Endothelial cell of umbilical vein (primary cell): ENCODE results near the gene PTCD1. TPM values are rescaled to one million over a fixed set of nuclear protein-coding genes. Genes with fewer than 3 reads are reported as not detected.

Experiments
- BruUV-seq: library from RNA; stranded (reverse); fragments of 400-500 nt; replicated peaks from 2 replicates; lab custom pipeline; 2021; lab: Mats Ljungman, UMichigan
- CTCF ChIA-PET: fragments of 300-600, 350-600 bp; sonication (Branson Sonifier 250); formaldehyde crosslinking; loops from one replicate; lab custom pipeline; 2021; ENCODE audit warnings: antibody characterized with exemption, inconsistent platforms; lab: Charles Lee
- POLR2A ChIA-PET: fragments of 300-600, 350-600 bp; sonication (Branson Sonifier 250); formaldehyde crosslinking; loops from one replicate; lab custom pipeline; 2021; ENCODE audit warnings: antibody characterized with exemption, inconsistent platforms; lab: Charles Lee
- DNase-seq: peaks from one replicate; pipeline ENCODE4 v3.0.0-alpha.2; 2011; ENCODE audit warnings: low read depth, low spot score
- FAIRE-seq: peaks from 2 replicates; lab custom pipeline; 2011; peaks lifted over from hg19 to GRCh38; lab: Jason Lieb, UNC
- H2AFZ ChIP-seq: 2 replicates; pipeline ENCODE4 v1.6.0; 2012; ENCODE audit warnings: low read depth, low read length, control low read depth, inconsistent platforms
- H3K27ac ChIP-seq: 2 replicates; pipeline ENCODE4 v1.5.1; 2011; ENCODE audit warnings: low read depth, mild to moderate bottlenecking, control low read depth, low read length, moderate library complexity; ENCODE audit not compliant: insufficient read depth
- H3K27me3 ChIP-seq, 2 experiments: 2 replicates each; pipeline versions ENCODE4 v1.6.0 to v1.6.1; 2011; ENCODE audit warnings: low read length in 2 of 2, mixed read lengths in 1 of 2; ENCODE audit not compliant: control insufficient read depth in 2 of 2, insufficient read depth in 2 of 2
- H3K36me3 ChIP-seq, 2 experiments: 2 replicates in 1 of 2; 3 replicates in 1 of 2; pipeline ENCODE4 v1.5.1; 2011; ENCODE audit warnings: low read length in 2 of 2, mild to moderate bottlenecking in 1 of 2, moderate library complexity in 1 of 2; ENCODE audit not compliant: control insufficient read depth in 2 of 2, insufficient read depth in 2 of 2; ENCODE audit errors: extremely low read depth in 1 of 2
- H3K4me1 ChIP-seq: 3 replicates; pipeline ENCODE4 v1.5.1; 2011; ENCODE audit warnings: mild to moderate bottlenecking, low read length; ENCODE audit not compliant: control insufficient read depth, insufficient read depth; ENCODE audit errors: extremely low read depth
- H3K4me2 ChIP-seq: 2 replicates; pipeline ENCODE4 v1.6.1; 2011; ENCODE audit warnings: low read length, control low read depth, mixed read lengths; ENCODE audit not compliant: insufficient read depth
- H3K4me3 ChIP-seq, 3 experiments: fragments of 200-600 bp in 1 of 3; sonication (generic), shearing (Covaris generic) in 1 of 3; replicated peaks in 1 of 3; 2 replicates each; pipeline ENCODE4 v1.5.1; 2011 to 2016; ENCODE audit warnings: control low read depth in 3 of 3, low read length in 3 of 3, mild to moderate bottlenecking in 2 of 3, inconsistent platforms in 1 of 3, low read depth in 1 of 3, moderate library complexity in 1 of 3; ENCODE audit not compliant: insufficient read depth in 1 of 3
- H3K79me2 ChIP-seq: 2 replicates; pipeline ENCODE4 v1.6.0; 2012; ENCODE audit warnings: low read length, inconsistent platforms; ENCODE audit not compliant: control insufficient read depth, insufficient read depth
- H3K9ac ChIP-seq: replicated peaks from 2 replicates; pipeline ENCODE3; 2011; ENCODE audit warnings: low read length, control low read depth; ENCODE audit not compliant: insufficient read depth; ENCODE audit errors: extremely low read depth
- H3K9me1 ChIP-seq: replicated peaks from 3 replicates; pipeline ENCODE4 v1.6.0; 2011; ENCODE audit warnings: mild to moderate bottlenecking, low read length; ENCODE audit not compliant: control insufficient read depth, insufficient read depth; ENCODE audit errors: extremely low read depth
- H3K9me3 ChIP-seq: replicated peaks from 2 replicates; pipeline ENCODE4 v1.5.1; 2012; ENCODE audit warnings: low read length, inconsistent platforms; ENCODE audit not compliant: control insufficient read depth, insufficient read depth
- H4K20me1 ChIP-seq: replicated peaks from 2 replicates; pipeline ENCODE3; 2011; ENCODE audit warnings: mild to moderate bottlenecking, low read length; ENCODE audit not compliant: control insufficient read depth, insufficient read depth; ENCODE audit errors: extremely low read depth
- EZH2 ChIP-seq: IDR thresholded peaks from 2 replicates; pipeline ENCODE4 v1.6.1; 2012; ENCODE audit warnings: borderline replicate concordance, low read depth, mild to moderate bottlenecking, moderate library complexity, low read length, inconsistent platforms; ENCODE audit not compliant: severe bottlenecking
- GATA2 ChIP-seq: IDR thresholded peaks from 2 replicates; pipeline ENCODE4 v1.7.0; 2011; ENCODE audit warnings: low read depth, mild to moderate bottlenecking, moderate library complexity, mixed read lengths, low read length; ENCODE audit not compliant: insufficient read length, insufficient read depth
- JUN ChIP-seq: IDR thresholded peaks from 2 replicates; pipeline ENCODE4 v1.6.1; 2011; ENCODE audit warnings: borderline replicate concordance, low read depth; ENCODE audit not compliant: insufficient read length, insufficient read depth
- dilution Hi-C: fragments of 300-500 bp; cut with MboI; formaldehyde crosslinking; loops from one replicate; pipeline ENCODE4 v1.15.0; 2019; ENCODE audit warnings: low sequenced_read_pairs; ENCODE audit not compliant: extremely low pct_ligation_motif_present
- intact Hi-C: fragments of 100-400 bp; cut with micrococcal nuclease; formaldehyde crosslinking; loops from one replicate; pipeline ENCODE4 v1.10.0; 2022
- polyA plus RNA-seq, 4 experiments: library from polyadenylated mRNA; depleted of rRNA in 3 of 4; stranded (reverse) in 3 of 4; unstranded in 1 of 4; fragments of >200 nt; gene quantifications; 2 replicates each; pipeline versions ENCODE4 v1.2.1 to v1.2.3, GENCODE V29; 2011 to 2012; ENCODE audit warnings: missing spikeins in 1 of 4
- total RNA-seq: library from RNA; stranded (reverse); gene quantifications from 2 replicates; pipeline ENCODE4 v1.2.3, GENCODE V29; 2021
- TF ChIP-seq, protein P1 (sequence below), 2 donors: IDR thresholded peaks; 1 replicate in 1 of 2; 2 replicates in 1 of 2; pipeline ENCODE4 v1.5.1; 2011; ENCODE audit warnings: low read length in 2 of 2, mild to moderate bottlenecking in 2 of 2, moderate library complexity in 2 of 2, control low read depth in 1 of 2, inconsistent platforms in 1 of 2, low read depth in 1 of 2; ENCODE audit not compliant: insufficient read depth in 1 of 2; ENCODE audit errors: extremely low read depth in 1 of 2

PTCD1 gene
- total and polyA plus RNA-seq, 2 donors (not counting 3 experiments of a cell fraction or from before 2014, with no cell fraction given): 3.8 to 9.6 TPM

DNA sequence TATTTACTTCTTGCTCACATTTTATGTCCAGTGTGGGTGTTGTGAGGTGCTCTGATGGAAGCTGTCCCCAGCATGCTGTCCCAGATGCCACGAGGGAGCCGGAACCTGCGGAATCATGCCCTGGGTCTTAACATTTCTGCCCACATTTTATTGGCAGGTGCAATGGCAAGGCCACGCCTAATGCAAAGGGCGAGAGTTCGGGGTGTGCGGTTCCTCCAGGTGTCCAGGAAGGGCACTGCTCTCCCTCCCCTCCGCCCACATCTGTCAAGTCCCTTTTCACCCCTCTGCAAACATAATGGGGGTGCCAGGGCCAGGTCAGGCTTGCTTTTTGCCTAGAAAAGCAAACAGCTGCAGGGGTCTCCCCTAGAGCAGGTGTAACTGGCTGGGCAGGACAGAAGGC is 46.6 kb downstream of the PTCD1 start:
- POLR2A ChIA-PET: interaction anchor here (0.7 kb wide), 1 partner anchor 452 kb away, joined by 3 read pairs; no protein-coding TSS in a partner anchor
- no peak overlapping the region for H3K9ac ChIP-seq
- intact Hi-C loops: loop anchor here (2.0 kb wide), 1 partner anchor 13 kb away; no protein-coding TSS in a partner anchor

More for the DNA sequence above, 46.6 kb downstream of the PTCD1 start:
- peak overlapping the region; percentile 21 for H3K4me2 ChIP-seq
- H3K27ac ChIP-seq: no peak overlapping the region
- dilution Hi-C loops: no loop called here
- H3K27me3 ChIP-seq: no peaks in the 10 kb centered on the region
- CTCF ChIA-PET: interaction anchor here (0.9 to 3.7 kb wide), 2 partner anchors 9 to 27 kb away, joined by 3 to 11 read pairs; no protein-coding TSS in a partner anchor
- no peak overlapping the region for H3K4me3 ChIP-seq
- no peaks in the 10 kb centered on the region for H3K9me3 ChIP-seq
- TF ChIP-seq, protein P1, sequence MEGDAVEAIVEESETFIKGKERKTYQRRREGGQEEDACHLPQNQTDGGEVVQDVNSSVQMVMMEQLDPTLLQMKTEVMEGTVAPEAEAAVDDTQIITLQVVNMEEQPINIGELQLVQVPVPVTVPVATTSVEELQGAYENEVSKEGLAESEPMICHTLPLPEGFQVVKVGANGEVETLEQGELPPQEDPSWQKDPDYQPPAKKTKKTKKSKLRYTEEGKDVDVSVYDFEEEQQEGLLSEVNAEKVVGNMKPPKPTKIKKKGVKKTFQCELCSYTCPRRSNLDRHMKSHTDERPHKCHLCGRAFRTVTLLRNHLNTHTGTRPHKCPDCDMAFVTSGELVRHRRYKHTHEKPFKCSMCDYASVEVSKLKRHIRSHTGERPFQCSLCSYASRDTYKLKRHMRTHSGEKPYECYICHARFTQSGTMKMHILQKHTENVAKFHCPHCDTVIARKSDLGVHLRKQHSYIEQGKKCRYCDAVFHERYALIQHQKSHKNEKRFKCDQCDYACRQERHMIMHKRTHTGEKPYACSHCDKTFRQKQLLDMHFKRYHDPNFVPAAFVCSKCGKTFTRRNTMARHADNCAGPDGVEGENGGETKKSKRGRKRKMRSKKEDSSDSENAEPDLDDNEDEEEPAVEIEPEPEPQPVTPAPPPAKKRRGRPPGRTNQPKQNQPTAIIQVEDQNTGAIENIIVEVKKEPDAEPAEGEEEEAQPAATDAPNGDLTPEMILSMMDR (IDR thresholded peaks at IDR 0.05; ENCODE audit: extremely low read depth in 1 of 2, insufficient read depth in 1 of 2, low read depth in 1 of 2, low read length in 2 of 2): no peak
- TF ChIP-seq EZH2 (no peak), JUN (no peak), GATA2 (no peak)
- DNase-seq (no peak), FAIRE-seq (no peak)
- peaks cover 24 to 46% of the 10 kb centered on the region in 2 experiments for H3K36me3 ChIP-seq
- peaks cover 16% of the 10 kb centered on the region for H3K4me1 ChIP-seq
- peaks cover 5% of the 10 kb centered on the region for H3K79me2 ChIP-seq
- H3K9me1 ChIP-seq: no peaks in the 10 kb centered on the region
- no peak overlapping the region for H2AFZ ChIP-seq
- no TSS peak for BruUV-seq
- H4K20me1 ChIP-seq: no peaks in the 10 kb centered on the region
